Gastrocnemius medialis (tissue), 4 donors: ENCODE results near the gene LRRC3.

Experiments used
- CTCF ChIP-seq, 5 experiments: fragments of 450-650 bp in 3 of 5; fragments of 200-600 bp in 2 of 5; sonication (generic) in 2 of 5; IDR thresholded peaks in 4 of 5; conservative IDR thresholded peaks in 1 of 5; 1 replicate in 4 of 5; 2 replicates in 1 of 5; pipeline ENCODE4 v1.5.1; 2016 to 2019; ENCODE audit warnings: antibody characterized with exemption in 5 of 5, mild to moderate bottlenecking in 3 of 5, moderate library complexity in 3 of 5
- POLR2A ChIP-seq, 2 donors: fragments of 450-650 bp; IDR thresholded peaks; one replicate each; pipeline ENCODE4 v1.6.1; 2017; ENCODE audit warnings: antibody characterized with exemption in 2 of 2, mild to moderate bottlenecking in 2 of 2, moderate library complexity in 2 of 2

- no peak for TF ChIP-seq CTCF (IDR thresholded peaks at IDR 0.05 in 4 of 5, conservative IDR thresholded peaks at IDR 0.05 in 1 of 5)
- TF ChIP-seq POLR2A (IDR thresholded peaks at IDR 0.05): no peak
Observed at GRCh38 chr21:44492567-44493385, 37.5 kb downstream of the LRRC3 start.
